Psoas muscle (tissue), 8 donors: ENCODE measurements around the gene FRG1. TPM values are rescaled to one million over a fixed set of nuclear protein-coding genes. Genes with fewer than 3 reads are reported as not detected.
"Not testable (repeated sequence)": the region's sequence is repeated elsewhere in the genome, so short reads cannot be mapped to it uniquely, and the experiment has no call there.

Experiments
- ATAC-seq, 4 donors: fragments of 200-7000 bp; cut with Tn5 transposase; one replicate each; pipeline ENCODE4 v1.9.1; 2020; ENCODE audit warnings: moderate library complexity in 3 of 4, mild to moderate bottlenecking in 2 of 4
- DNase-seq, 2 donors: peaks; one replicate each; pipeline ENCODE4 v3.0.0-alpha.2; 2020
- H3K27ac ChIP-seq: fragments of 200-600 bp; one replicate; pipeline ENCODE4 v1.8.0; 2022
- H3K27me3 ChIP-seq, 3 donors: fragments of 200-600 bp in 1 of 3; one replicate each; pipeline versions ENCODE4 v1.6.1 to v1.8.0; 2013 to 2022; ENCODE audit warnings: low read length in 2 of 3, mild to moderate bottlenecking in 2 of 3, moderate library complexity in 1 of 3; ENCODE audit not compliant: insufficient read depth in 3 of 3
- H3K36me3 ChIP-seq, 2 donors: fragments of 200-600 bp in 1 of 2; one replicate each; pipeline versions ENCODE4 v1.6.1 to v1.8.0; 2013 to 2022; ENCODE audit warnings: low read depth in 1 of 2, mild to moderate bottlenecking in 1 of 2, moderate library complexity in 1 of 2; ENCODE audit not compliant: insufficient read depth in 1 of 2
- H3K4me1 ChIP-seq: fragments of 200-600 bp; one replicate; pipeline ENCODE4 v1.8.0; 2022
- H3K4me3 ChIP-seq: fragments of 200-600 bp; one replicate; pipeline ENCODE4 v1.8.0; 2022; ENCODE audit warnings: mild to moderate bottlenecking
- H3K9me3 ChIP-seq: fragments of 200-600 bp; one replicate; pipeline ENCODE4 v1.8.0; 2022
- CTCF ChIP-seq: fragments of 200-600 bp; IDR thresholded peaks from one replicate; pipeline ENCODE4 v1.8.0; 2022; ENCODE audit warnings: antibody characterized with exemption
- WGBS, 3 donors: extraction: QIAGEN DNeasy Blood & Tissue Kit; methylation state at CpG; one replicate each; pipeline versions ENCODE4 v1.1.6 to v1.1.7; 2013; 5-methylcytosine and 5-hydroxymethylcytosine counted together
- intact Hi-C, 2 donors: fragments of 100-400 bp; cut with DNase I; formaldehyde crosslinking; loops; one replicate each; pipeline versions ENCODE4 v1.11.0 to v1.14.2; 2022
- polyA plus RNA-seq, 3 donors: library from polyadenylated mRNA; stranded (reverse); fragments of 200-250 nt; gene quantifications; one replicate each; pipeline ENCODE4 v1.2.3, GENCODE V29; 2013
- total RNA-seq, 4 donors: library from RNA; stranded (reverse); fragmentation: NEBNext Ultra II Directional in 2 of 4; extraction: Animal tissue kit (Norgen Biotek cat#: 25700) in 2 of 4; gene quantifications; one replicate each; pipeline versions ENCODE4 v1.2.1 to v1.2.4, GENCODE V29; 2021 to 2023
- donor health status: healthy with polysubstance abuse.
- donor health status: DM: no; HTN: no; CAD: no; lungs with moderate emphysema.
- donor health status: Bipolar disorder and iron deficiency.
- donor health status: healthy.
- donor health status: DM: yes; HTN: yes; CAD: no.
- donor health status: DM: no; HTN: no; CAD: no.
- donor health status: DM: no; HTN: no; CAD: no.
- donor health status: DM: yes; HTN: yes; CAD: no.

Gene FRG1
- total and polyA plus RNA-seq, 7 donors, result 19.0 to 39.3 (median 26.5) TPM

GRCh38 chr4:189985651-189986243, 45.1 kb downstream of the FRG1 start:
- intact Hi-C loops, H3K9me3 ChIP-seq, DNase-seq, H3K27me3 ChIP-seq, ATAC-seq, H3K36me3 ChIP-seq, H3K27ac ChIP-seq, H3K4me1 ChIP-seq, H3K4me3 ChIP-seq: not testable (repeated sequence)
- 47 to 63% (median 57%) methylated on average over 3 to 4 of the region's 4 CpGs for WGBS, 3 donors

- H3K9me3 ChIP-seq, result no peaks in the 10 kb centered on the region
- no peak overlapping the region for H3K4me3 ChIP-seq
- TF ChIP-seq CTCF, result no peak
- intact Hi-C loops, result no loop called here
- no peak for ATAC-seq
- no peaks in the 10 kb centered on the region for H3K36me3 ChIP-seq
- H3K27ac ChIP-seq, result no peak overlapping the region
- no peaks in the 10 kb centered on the region for H3K4me1 ChIP-seq
- WGBS, 3 donors, result 34 to 49% (median 40%) methylated on average over 3 of the region's 3 CpGs
- no peaks in the 10 kb centered on the region for H3K27me3 ChIP-seq
- no peak for DNase-seq
These were observed 48.3 kb downstream of the FRG1 start for GRCh38 chr4:189988877-189989431.

DNA sequence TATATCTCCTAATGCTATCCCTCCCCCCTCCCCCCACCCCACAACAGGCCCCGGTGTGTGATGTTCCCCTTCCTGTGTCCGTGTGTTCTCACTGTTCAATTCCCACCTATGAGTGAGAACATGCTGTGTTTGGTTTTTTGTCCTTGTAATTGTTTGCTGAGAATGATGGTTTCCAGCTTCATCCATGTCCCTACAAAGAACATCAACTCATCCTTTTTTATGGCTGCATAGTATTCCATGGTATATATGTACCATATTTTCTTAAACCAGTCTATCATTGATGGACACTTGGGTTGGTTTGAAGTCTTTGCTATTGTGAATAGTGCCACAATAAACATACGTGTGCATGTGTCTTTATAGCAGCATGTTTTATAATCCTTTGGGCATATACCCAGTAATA, 49.3 kb downstream of the FRG1 start:
- H3K27me3 ChIP-seq, H3K36me3 ChIP-seq, H3K4me3 ChIP-seq, H3K4me1 ChIP-seq, H3K27ac ChIP-seq, DNase-seq, ATAC-seq, intact Hi-C loops, H3K9me3 ChIP-seq: not testable (repeated sequence)
- WGBS, 3 donors, result 62 to 92% (median 70%) methylated on average over 2 to 3 of the region's 3 CpGs

Other genes with a start within 250 kb of the FRG1 start
- gene FRG2, start 86.4 kb downstream of the FRG1 start, total RNA-seq, result not detected
- not detected for gene FRG2, start 86.4 kb downstream of the FRG1 start, polyA plus RNA-seq
- not detected for gene DBET, start 123.6 kb downstream of the FRG1 start, total RNA-seq
- not detected for gene DBET, start 123.6 kb downstream of the FRG1 start, polyA plus RNA-seq
- gene DUX4, start 232.9 kb downstream of the FRG1 start, total RNA-seq, result not detected
- not detected for gene DUX4, start 232.9 kb downstream of the FRG1 start, polyA plus RNA-seq